Prostate gland (tissue), 2 donors: ENCODE measurements around the gene SBF2.

Source experiments
- POLR2A ChIP-seq: fragments of 450-650 bp; IDR thresholded peaks from one replicate; pipeline ENCODE4 v1.6.1; 2016; ENCODE audit warnings: antibody characterized with exemption, mild to moderate bottlenecking
- TF ChIP-seq, protein P1 (sequence below), 4 experiments: fragments of 200-600 bp in 2 of 4; fragments of 450-650 bp in 2 of 4; sonication (generic) in 2 of 4; IDR thresholded peaks; 1 replicate in 3 of 4; 2 replicates in 1 of 4; pipeline ENCODE4 v1.5.1; 2016 to 2019; ENCODE audit warnings: antibody characterized with exemption in 4 of 4, mild to moderate bottlenecking in 2 of 4, moderate library complexity in 2 of 4

DNA sequence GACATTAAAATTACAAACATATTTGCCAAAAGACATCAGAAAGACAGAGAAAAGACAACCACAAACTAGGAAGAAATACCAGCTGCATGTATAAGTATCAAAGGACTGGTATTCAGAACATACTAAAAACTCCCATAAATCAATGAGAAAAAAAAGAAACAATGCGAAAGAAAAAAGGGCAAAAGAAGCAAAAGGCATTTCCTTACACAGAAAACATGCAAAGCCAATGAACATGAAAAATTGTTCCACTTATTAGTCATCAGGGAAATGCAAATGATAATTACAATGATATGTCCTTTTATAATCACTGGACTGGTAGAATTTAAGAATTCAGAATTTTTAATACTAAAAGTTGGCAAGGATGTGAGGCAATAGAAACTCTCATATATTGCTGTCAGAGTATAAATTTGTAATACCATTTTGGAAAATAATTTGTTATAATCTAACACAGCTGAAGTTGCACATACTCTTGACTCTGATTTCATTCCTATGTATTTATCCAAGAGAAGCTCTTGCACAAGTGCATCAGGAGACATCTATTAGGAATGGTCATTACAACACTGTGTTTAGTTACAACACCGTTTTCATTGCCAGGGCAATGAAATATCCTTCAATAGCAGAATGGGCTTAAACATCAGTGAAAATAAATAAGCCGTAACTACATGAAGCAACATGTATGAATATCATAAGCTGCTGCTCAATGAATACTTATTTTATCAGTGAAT lies 350.5 kb downstream of the SBF2 start:
- TF ChIP-seq, protein P1, sequence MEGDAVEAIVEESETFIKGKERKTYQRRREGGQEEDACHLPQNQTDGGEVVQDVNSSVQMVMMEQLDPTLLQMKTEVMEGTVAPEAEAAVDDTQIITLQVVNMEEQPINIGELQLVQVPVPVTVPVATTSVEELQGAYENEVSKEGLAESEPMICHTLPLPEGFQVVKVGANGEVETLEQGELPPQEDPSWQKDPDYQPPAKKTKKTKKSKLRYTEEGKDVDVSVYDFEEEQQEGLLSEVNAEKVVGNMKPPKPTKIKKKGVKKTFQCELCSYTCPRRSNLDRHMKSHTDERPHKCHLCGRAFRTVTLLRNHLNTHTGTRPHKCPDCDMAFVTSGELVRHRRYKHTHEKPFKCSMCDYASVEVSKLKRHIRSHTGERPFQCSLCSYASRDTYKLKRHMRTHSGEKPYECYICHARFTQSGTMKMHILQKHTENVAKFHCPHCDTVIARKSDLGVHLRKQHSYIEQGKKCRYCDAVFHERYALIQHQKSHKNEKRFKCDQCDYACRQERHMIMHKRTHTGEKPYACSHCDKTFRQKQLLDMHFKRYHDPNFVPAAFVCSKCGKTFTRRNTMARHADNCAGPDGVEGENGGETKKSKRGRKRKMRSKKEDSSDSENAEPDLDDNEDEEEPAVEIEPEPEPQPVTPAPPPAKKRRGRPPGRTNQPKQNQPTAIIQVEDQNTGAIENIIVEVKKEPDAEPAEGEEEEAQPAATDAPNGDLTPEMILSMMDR (IDR thresholded peaks at IDR 0.05) = no peak
- TF ChIP-seq POLR2A = no peak
